ENCODE results near the gene CDKN2B.

Gene CDKN2B

GRCh38 chr9:22037954-22038690, 29.0 kb upstream of the CDKN2B start:
- no peak for DNase-seq (ENCODE audit: low read depth)
- TF ChIP-seq CTCF (IDR thresholded peaks at IDR 0.05; ENCODE audit: low read depth, low read length, missing control alignments) = peak; percentile 43
- in situ Hi-C loops (cut with HindIII; ENCODE audit: low sequenced_read_pairs) = loop anchor here (25.0 kb wide), 1 partner anchor 199 kb away; no protein-coding TSS in a partner anchor
- no peak overlapping the region for H3K4me3 ChIP-seq (ENCODE audit: low read depth, low read length)

- in situ Hi-C loops (cut with HindIII; ENCODE audit: low sequenced_read_pairs) = loop anchor here (25.0 kb wide), 1 partner anchor 200 kb away; no protein-coding TSS in a partner anchor
- no peak for DNase-seq (ENCODE audit: low read depth)
- TF ChIP-seq CTCF (IDR thresholded peaks at IDR 0.05; ENCODE audit: low read depth, low read length, missing control alignments) = no peak
- H3K4me3 ChIP-seq (ENCODE audit: low read depth, low read length) = no peak overlapping the region
These were observed 27.9 kb upstream of the CDKN2B start for GRCh38 chr9:22036866-22037626.

- TF ChIP-seq CTCF (IDR thresholded peaks at IDR 0.05; ENCODE audit: low read depth, low read length, missing control alignments) = no peak
- no peak for DNase-seq (ENCODE audit: low read depth)
- in situ Hi-C loops (cut with HindIII; ENCODE audit: low sequenced_read_pairs) = loop anchor here (25.0 kb wide), 1 partner anchor 202 kb away; no protein-coding TSS in a partner anchor
- no peak overlapping the region for H3K4me3 ChIP-seq (ENCODE audit: low read depth, low read length)
These were observed 26.5 kb upstream of the CDKN2B start for GRCh38 chr9:22035591-22036011.

- no peak for DNase-seq (ENCODE audit: low read depth)
- in situ Hi-C loops (cut with HindIII; ENCODE audit: low sequenced_read_pairs) = loop anchor here (25.0 kb wide), 1 partner anchor 204 kb away; no protein-coding TSS in a partner anchor
- TF ChIP-seq CTCF (IDR thresholded peaks at IDR 0.05; ENCODE audit: low read depth, low read length, missing control alignments) = no peak
- H3K4me3 ChIP-seq (ENCODE audit: low read depth, low read length) = no peak overlapping the region
These were observed 24.0 kb upstream of the CDKN2B start for GRCh38 chr9:22033012-22033630.

- H3K4me3 ChIP-seq (ENCODE audit: low read depth, low read length) = no peak overlapping the region
- no peak for TF ChIP-seq CTCF (IDR thresholded peaks at IDR 0.05; ENCODE audit: low read depth, low read length, missing control alignments)
- DNase-seq (ENCODE audit: low read depth) = no peak
- in situ Hi-C loops (cut with HindIII; ENCODE audit: low sequenced_read_pairs) = loop anchor here (25.0 kb wide), 1 partner anchor 205 kb away; no protein-coding TSS in a partner anchor
These were observed 22.7 kb upstream of the CDKN2B start for GRCh38 chr9:22031655-22032411.

All from astrocyte of the cerebellum (primary cell).